Activated CD8-positive, alpha-beta T cell treated with anti-CD3 and anti-CD28 coated beads, Interleukin-2, amount 10 ng/mL, durations not matched to agents 7 days and 5 days (primary cell): ENCODE measurements around the gene FMO1. TPM values are rescaled to one million over a fixed set of nuclear protein-coding genes. Genes with fewer than 3 reads are reported as not detected.
A peak's percentile ranks its signal among the peaks of the same experiment; 100 is the strongest.

Experiments
- ATAC-seq: fragments of 150-1000 bp; cut with Tn5 transposase; one replicate; pipeline ENCODE4 v1.10.0; 2021; ENCODE audit warnings: moderate library complexity
- CTCF ChIA-PET: fragments of 350-600 bp; sonication (Branson Sonifier 250); formaldehyde crosslinking; loops from one replicate; lab custom pipeline; 2021; ENCODE audit warnings: antibody characterized with exemption; lab: Charles Lee
- POLR2A ChIA-PET: fragments of 350-600 bp; sonication (Branson Sonifier 250); formaldehyde crosslinking; loops from one replicate; lab custom pipeline; 2021; ENCODE audit warnings: antibody characterized with exemption; lab: Charles Lee
- DNase-seq: peaks from one replicate; pipeline ENCODE4 v3.0.0-alpha.2; 2020
- H3K27ac Mint-ChIP-seq: one replicate; pipeline ENCODE4 v1.8.0; 2021; ENCODE audit warnings: mild to moderate bottlenecking, mixed read lengths
- H3K27me3 Mint-ChIP-seq: one replicate; pipeline ENCODE4 v1.8.0; 2021; ENCODE audit warnings: low read depth, mixed read lengths
- H3K36me3 Mint-ChIP-seq: one replicate; pipeline ENCODE4 v1.8.0; 2021; ENCODE audit warnings: low read depth, mixed read lengths
- H3K4me1 Mint-ChIP-seq: one replicate; pipeline ENCODE4 v1.8.0; 2021; ENCODE audit warnings: low read depth, mixed read lengths
- H3K4me3 Mint-ChIP-seq: one replicate; pipeline ENCODE4 v1.8.0; 2021; ENCODE audit warnings: mild to moderate bottlenecking, mixed read lengths
- H3K9me3 Mint-ChIP-seq: one replicate; pipeline ENCODE4 v1.8.0; 2022; ENCODE audit warnings: mixed read lengths; ENCODE audit not compliant: insufficient read depth
- total RNA-seq, 2 experiments: library from RNA; stranded (reverse); gene quantifications; one replicate each; pipeline ENCODE4 v1.2.3, GENCODE V29; 2021

The FMO1 gene
- total RNA-seq, 2 experiments from 2014 or later, result not detected

DNA sequence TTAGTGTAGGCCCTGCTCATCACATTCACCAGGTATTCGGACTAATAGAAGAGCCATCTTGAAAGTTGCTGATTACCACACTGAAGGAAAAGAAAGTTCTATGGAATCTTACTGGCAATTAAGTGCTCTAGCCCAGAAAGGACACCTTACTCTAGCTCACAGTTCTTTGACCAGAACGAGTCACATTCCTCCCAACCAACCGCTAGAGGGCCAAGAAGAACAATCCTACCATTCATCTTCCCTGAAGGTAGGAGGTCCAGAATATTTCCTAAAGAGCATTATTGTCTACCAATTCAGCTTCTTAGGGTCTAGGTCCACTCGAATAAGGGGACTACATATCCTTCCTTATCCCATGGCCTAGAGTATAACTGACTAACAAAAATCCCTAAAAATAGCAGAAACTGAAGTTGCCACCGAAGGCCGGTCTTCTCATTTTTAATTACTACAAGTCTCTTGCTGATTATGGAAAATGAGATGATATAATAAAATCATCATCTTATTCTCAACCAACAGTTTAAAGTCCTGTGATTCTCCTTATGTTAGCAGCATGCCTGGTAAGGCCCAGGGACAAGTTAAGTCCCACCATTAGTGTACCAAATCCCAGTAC lies 2.7 kb upstream of the FMO1 start:
- ATAC-seq (peak; percentile 51), DNase-seq (peak; percentile 34)
- Mint-ChIP-seq H3K4me3 (no peak overlapping the region), H3K27ac (no peak overlapping the region), H3K27me3 (peaks cover 33% of the 10 kb centered on the region), H3K9me3 (no peaks in the 10 kb centered on the region), H3K36me3 (no peaks in the 10 kb centered on the region), H3K4me1 (no peaks in the 10 kb centered on the region)
- ChIA-PET POLR2A (no interaction called here), CTCF (interaction anchor here (0.7 to 3.7 kb wide), 14 partner anchors 9 to 410 kb away, joined by 3 to 66 read pairs (median 4); partner anchors contain the start of gene FMO4)

DNA sequence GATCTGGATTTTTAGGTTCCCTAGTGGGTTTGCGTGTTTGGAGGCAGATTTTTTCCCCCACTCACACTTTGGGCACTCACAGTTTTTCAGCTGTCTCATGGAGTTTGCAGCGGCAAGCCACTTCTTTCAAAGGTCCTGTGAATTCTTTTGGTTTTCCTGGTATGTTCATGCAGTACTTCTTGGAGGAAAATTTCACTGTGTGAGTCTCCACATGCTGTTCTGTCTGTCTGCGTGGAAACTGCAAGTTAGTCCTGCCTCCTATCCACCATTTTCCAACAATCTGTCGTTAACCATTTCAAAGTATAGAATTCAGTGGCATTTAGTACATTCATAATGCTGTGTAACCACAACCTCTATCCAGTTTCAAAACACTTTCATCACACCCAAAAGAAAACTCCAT lies 793 bp upstream of the FMO1 start:
- DNase-seq (no peak), ATAC-seq (no peak)
- Mint-ChIP-seq H3K27ac (no peak overlapping the region), H3K36me3 (no peaks in the 10 kb centered on the region), H3K9me3 (no peaks in the 10 kb centered on the region), H3K4me3 (no peak overlapping the region), H3K4me1 (peaks cover 12% of the 10 kb centered on the region), H3K27me3 (peaks cover 36% of the 10 kb centered on the region)
- CTCF ChIA-PET, result interaction anchor here (1.0 to 4.5 kb wide), 2 partner anchors 66 kb away, joined by 4 to 17 read pairs; partner anchors contain the start of gene FMO4
- POLR2A ChIA-PET, result no interaction called here

DNA sequence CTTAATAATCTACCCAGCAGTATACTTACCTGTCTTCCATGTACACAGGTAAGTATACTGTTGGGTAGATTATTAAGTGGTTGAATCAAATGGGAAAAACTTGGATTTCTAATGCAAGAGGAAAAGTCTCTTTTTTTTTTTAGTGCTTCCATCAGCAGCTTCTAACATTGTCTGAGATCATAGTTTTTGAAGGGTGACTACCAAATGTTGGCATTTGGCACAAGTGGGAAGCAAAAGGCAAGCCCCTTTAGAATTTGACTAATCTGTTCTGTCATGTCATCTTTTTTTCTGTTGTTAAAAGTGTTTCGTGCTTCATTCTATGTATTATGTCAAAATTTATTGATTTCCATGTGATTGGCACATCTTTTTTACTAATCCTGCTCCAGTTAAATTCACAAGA lies 547 bp downstream of the FMO1 start:
- Mint-ChIP-seq H3K4me1 (peaks cover 18% of the 10 kb centered on the region), H3K4me3 (no peak overlapping the region), H3K27me3 (peaks cover 41% of the 10 kb centered on the region), H3K9me3 (no peaks in the 10 kb centered on the region), H3K36me3 (no peaks in the 10 kb centered on the region), H3K27ac (no peak overlapping the region)
- DNase-seq (no peak), ATAC-seq (no peak)
- ChIA-PET CTCF (interaction anchor here (4.5 kb wide), 1 partner anchor 65 kb away, joined by 17 read pairs; the partner anchor contains the start of gene FMO4), POLR2A (no interaction called here)

DNA sequence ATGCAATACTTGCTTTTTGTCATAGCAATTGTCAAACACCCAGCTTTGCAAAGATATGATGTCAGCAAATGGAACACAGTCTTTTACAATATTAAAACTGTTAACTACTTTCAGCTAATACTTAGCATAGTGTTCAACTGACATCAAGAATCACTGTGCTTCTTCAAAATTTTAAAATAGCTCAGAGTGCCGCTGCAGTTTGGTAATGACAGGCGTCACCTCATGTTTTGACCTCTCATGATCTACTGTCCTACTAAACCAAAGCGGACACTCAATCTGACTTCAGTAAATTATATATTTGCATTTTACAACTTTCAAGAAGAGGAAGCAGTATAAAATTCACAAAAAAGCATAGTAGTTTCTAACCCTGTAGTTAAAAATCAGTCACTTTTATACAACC lies 2.0 kb downstream of the FMO1 start:
- peaks cover 18% of the 10 kb centered on the region for H3K4me1 Mint-ChIP-seq
- no peaks in the 10 kb centered on the region for H3K36me3 Mint-ChIP-seq
- peaks cover 46% of the 10 kb centered on the region for H3K27me3 Mint-ChIP-seq
- no peak overlapping the region for H3K4me3 Mint-ChIP-seq
- ChIA-PET CTCF (interaction anchor here (4.5 kb wide), 1 partner anchor 63 kb away, joined by 17 read pairs; the partner anchor contains the start of gene FMO4), POLR2A (interaction anchor here (0.5 kb wide), 1 partner anchor 87 kb away, joined by 3 read pairs; no protein-coding TSS in a partner anchor)
- DNase-seq (no peak), ATAC-seq (no peak)
- H3K9me3 Mint-ChIP-seq, result no peaks in the 10 kb centered on the region
- no peak overlapping the region for H3K27ac Mint-ChIP-seq

DNA sequence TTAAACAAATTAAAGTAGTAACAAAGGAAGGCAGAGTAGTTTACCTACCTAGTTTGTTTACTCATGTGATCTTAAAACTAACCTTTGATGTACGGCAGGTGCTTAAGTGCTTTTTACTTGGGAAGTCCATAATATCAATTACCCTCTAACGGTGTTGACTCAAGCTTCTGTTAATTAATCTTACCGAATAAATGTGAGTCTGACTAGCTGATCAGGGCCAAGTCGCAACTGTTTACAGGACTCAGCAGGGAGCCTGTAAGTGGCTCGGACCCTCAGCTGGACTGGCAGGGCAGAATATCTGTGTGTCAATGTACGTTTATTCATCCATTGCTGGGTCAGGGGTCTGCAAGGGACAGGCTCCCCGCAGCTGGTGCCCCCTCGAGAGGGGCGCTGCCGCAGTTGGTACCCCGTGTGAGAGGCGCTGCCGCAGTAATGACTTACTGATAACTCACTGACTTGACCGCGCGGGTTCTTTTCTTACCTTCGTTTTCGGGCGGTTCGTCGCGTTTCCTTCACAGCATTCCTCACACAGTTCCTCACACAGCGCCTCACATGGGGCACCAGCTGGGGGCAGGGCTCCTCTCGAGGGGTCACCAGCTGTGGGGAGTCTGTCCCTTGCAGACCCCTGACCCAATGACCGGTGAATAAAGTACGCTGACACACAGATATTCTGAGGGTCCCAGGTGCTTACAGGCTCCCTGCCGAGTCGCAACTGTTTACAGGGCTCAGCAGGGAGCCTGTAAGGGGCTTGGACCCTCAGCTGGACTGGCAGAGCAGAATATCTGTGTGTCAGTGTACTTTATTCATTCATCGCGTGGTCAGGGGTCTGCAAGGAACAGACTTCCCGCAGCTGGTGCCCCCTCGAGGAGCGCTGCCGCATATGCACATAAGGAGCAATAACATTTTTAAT lies 3.0 kb downstream of the FMO1 start:
- POLR2A ChIA-PET, result no interaction called here

DNA sequence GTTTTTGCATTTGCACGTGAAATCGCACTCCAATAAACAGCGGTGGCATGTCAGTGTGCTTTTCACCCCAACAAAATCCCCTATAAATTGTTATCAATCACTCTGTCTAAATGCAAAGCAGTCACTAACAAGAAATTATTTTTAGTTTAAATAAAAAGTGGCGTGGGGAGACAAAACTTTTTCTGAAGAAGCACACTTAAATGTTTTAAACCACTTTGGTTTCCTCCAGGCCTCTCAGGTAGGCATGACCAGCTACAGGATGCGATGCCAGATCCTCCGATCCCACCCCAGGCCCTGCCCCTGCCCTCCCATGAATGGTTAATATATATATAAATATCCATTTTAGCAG lies 3.6 kb downstream of the FMO1 start:
- no peaks in the 10 kb centered on the region for H3K36me3 Mint-ChIP-seq
- ATAC-seq (no peak), DNase-seq (no peak)
- H3K27me3 Mint-ChIP-seq, result peaks cover 47% of the 10 kb centered on the region
- no peak overlapping the region for H3K27ac Mint-ChIP-seq
- H3K4me1 Mint-ChIP-seq, result peaks cover 18% of the 10 kb centered on the region
- peak overlapping the region; percentile 78 for H3K4me3 Mint-ChIP-seq
- ChIA-PET CTCF (interaction anchor here (0.9 to 4.5 kb wide), 3 partner anchors 20 to 76 kb away, joined by 3 to 17 read pairs (median 3); partner anchors contain the start of gene FMO4), POLR2A (no interaction called here)
- H3K9me3 Mint-ChIP-seq, result no peaks in the 10 kb centered on the region

More for the DNA sequence above, 3.0 kb downstream of the FMO1 start:
- Mint-ChIP-seq H3K36me3 (no peaks in the 10 kb centered on the region), H3K4me1 (peaks cover 18% of the 10 kb centered on the region), H3K27ac (no peak overlapping the region), H3K27me3 (peaks cover 47% of the 10 kb centered on the region), H3K9me3 (no peaks in the 10 kb centered on the region), H3K4me3 (peak overlapping the region; percentile 78)
- ATAC-seq (peak; percentile 57), DNase-seq (peak; percentile 43)
- CTCF ChIA-PET, result interaction anchor here (0.6 to 4.5 kb wide), 4 partner anchors 20 to 76 kb away, joined by 3 to 17 read pairs (median 3); partner anchors contain the start of gene FMO4

DNA sequence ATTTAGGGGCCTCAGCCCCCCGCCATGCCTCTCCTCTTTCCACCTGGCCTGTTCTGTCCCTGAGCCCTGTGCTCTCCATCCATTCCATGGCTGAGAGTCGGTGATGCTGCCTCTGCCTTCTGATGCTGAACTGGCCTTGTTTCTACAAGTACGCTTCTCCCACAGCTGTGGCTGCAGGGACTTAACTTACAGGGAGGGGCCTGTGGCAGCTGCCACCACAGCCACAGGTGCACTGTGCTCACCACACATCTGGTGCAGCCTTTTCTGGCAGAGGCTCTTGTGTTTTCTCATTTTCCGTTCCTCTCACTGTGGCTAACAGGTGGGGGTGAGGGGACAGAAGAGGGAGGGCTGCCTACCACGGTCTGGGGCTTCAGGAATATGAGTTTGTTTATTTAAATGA lies 4.2 kb downstream of the FMO1 start:
- POLR2A ChIA-PET, result no interaction called here

DNA sequence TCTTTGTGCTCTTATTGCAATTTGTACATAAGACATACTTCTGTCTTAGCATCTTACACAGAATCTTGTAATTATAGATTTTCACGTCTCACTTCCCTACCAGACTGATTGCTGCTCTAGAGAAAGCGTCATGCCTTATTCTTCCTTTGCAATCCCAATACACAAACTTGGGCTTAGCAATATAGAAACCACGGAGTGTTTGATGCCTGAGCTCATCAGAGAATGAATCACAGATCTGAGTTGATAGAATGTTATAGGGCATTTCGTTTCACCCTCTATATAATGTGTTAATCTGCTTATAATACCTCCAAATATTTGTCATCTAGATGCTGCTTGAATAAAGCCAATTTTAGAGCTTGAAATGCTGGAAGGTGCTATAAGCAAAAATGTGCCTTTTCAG lies 6.6 kb downstream of the FMO1 start:
- CTCF ChIA-PET, result interaction anchor here (0.7 to 1.9 kb wide), 3 partner anchors 9 to 59 kb away, joined by 3 to 7 read pairs (median 7); partner anchors contain the start of gene FMO4
- no peak overlapping the region for H3K4me3 Mint-ChIP-seq
- ATAC-seq (no peak), DNase-seq (no peak)
- no peaks in the 10 kb centered on the region for H3K9me3 Mint-ChIP-seq
- POLR2A ChIA-PET, result no interaction called here
- peaks cover 26% of the 10 kb centered on the region for H3K27me3 Mint-ChIP-seq
- no peaks in the 10 kb centered on the region for H3K36me3 Mint-ChIP-seq
- H3K27ac Mint-ChIP-seq, result no peak overlapping the region
- peaks cover 18% of the 10 kb centered on the region for H3K4me1 Mint-ChIP-seq

More for the DNA sequence above, 4.2 kb downstream of the FMO1 start:
- Mint-ChIP-seq H3K4me1 (peaks cover 18% of the 10 kb centered on the region), H3K9me3 (no peaks in the 10 kb centered on the region), H3K4me3 (peak overlapping the region; percentile 25), H3K36me3 (no peaks in the 10 kb centered on the region), H3K27ac (no peak overlapping the region), H3K27me3 (peaks cover 41% of the 10 kb centered on the region)
- ATAC-seq (peak; percentile 67), DNase-seq (peak; percentile 31)
- CTCF ChIA-PET, result interaction anchor here (0.9 kb wide), 1 partner anchor 75 kb away, joined by 3 read pairs; no protein-coding TSS in a partner anchor

DNA sequence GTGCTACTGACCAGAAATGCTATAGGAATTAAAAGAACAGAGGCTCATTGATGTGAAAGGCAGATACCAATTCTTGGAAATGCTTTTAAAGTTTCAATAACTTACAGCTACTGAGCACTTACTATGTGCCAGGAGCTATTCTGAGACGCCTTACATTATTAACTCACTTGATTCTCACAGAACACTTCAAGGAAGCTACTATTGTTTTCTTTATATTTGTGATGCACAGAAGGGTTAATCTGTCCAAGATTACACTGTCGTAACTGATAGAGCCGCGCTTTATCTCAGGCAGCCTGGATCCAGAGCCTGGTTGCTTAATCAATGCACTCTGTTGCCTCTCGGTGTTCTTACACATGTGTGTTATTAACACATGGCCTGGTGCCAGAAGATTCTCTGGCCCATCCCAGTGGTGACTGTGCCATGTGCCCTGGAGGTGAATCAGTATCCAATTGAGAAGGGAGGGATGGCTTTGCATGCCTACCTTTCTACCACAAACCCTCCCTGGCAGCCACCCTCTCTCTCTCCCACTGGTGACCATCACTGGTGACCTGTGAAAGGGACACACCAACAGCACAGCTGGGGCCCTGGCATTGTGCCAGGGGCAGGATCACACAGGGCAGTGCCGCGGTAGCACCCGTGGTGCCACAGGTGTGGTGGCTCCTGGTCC lies 8.8 kb downstream of the FMO1 start:
- CTCF ChIA-PET, result interaction anchor here (0.8 to 2.0 kb wide), 2 partner anchors 12 to 57 kb away, joined by 3 to 6 read pairs; partner anchors contain the start of gene FMO4
- Mint-ChIP-seq H3K4me1 (peaks cover 10% of the 10 kb centered on the region), H3K4me3 (no peak overlapping the region), H3K27ac (no peak overlapping the region), H3K9me3 (no peaks in the 10 kb centered on the region), H3K36me3 (no peaks in the 10 kb centered on the region), H3K27me3 (peaks cover 22% of the 10 kb centered on the region)
- ATAC-seq (no peak), DNase-seq (no peak)
- POLR2A ChIA-PET, result no interaction called here

DNA sequence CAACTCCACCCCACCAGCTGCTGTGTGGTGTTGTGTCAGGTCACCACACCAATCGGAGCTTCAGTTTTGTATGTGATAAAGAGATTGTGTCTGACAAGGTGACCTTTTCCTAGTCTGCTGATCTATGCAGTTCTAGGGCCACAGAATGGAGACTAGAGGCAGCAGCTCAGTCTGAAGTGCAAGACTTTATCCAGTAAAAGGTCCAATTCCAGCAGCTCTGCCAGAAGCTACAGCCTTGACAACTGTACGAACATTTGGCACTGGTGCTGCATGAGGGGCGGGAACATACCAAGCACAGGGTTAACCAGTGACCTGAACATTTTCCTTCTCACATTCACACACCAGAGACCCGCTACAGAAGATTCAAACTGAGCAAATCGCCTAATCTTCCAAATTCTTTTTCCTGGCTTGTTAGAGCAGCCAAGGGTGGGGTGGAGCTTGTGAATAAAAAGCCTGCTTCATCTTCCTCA lies 9.3 kb downstream of the FMO1 start:
- DNase-seq (no peak), ATAC-seq (no peak)
- no peak overlapping the region for H3K27ac Mint-ChIP-seq
- no peak overlapping the region for H3K4me3 Mint-ChIP-seq
- no peaks in the 10 kb centered on the region for H3K36me3 Mint-ChIP-seq
- ChIA-PET POLR2A (no interaction called here), CTCF (interaction anchor here (2.0 to 2.6 kb wide), 2 partner anchors 12 to 56 kb away, joined by 6 to 11 read pairs; partner anchors contain the start of gene FMO4)
- H3K27me3 Mint-ChIP-seq, result peaks cover 18% of the 10 kb centered on the region
- no peaks in the 10 kb centered on the region for H3K9me3 Mint-ChIP-seq
- peaks cover 5% of the 10 kb centered on the region for H3K4me1 Mint-ChIP-seq

DNA sequence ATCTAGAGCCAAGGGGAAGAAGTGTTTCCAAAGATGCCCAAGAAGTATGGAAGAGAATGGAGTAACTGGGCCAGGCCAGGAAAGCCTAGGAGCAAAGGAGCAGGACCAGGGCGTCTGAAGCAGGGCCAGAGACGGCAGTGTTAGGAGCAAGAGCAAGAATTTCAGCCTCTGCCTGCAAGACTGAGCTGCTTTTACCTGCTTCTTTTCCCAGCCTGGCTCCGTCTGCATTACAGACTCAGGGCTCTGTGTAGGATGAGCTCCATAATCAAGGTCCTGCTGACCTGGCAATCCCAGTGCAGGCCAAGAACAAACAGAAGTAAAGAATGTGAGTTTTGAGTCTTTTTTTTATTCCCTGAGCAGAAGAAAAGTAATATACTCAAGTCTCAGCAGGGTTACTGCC lies 10.1 kb downstream of the FMO1 start:
- no peak for DNase-seq
- H3K4me1 Mint-ChIP-seq, result no peaks in the 10 kb centered on the region
- no peak for ATAC-seq
- POLR2A ChIA-PET, result no interaction called here
- no peak overlapping the region for H3K27ac Mint-ChIP-seq
- H3K4me3 Mint-ChIP-seq, result no peak overlapping the region
- peaks cover 14% of the 10 kb centered on the region for H3K27me3 Mint-ChIP-seq
- H3K9me3 Mint-ChIP-seq, result no peaks in the 10 kb centered on the region
- no peaks in the 10 kb centered on the region for H3K36me3 Mint-ChIP-seq
- CTCF ChIA-PET, result interaction anchor here (2.0 to 2.6 kb wide), 2 partner anchors 13 to 55 kb away, joined by 6 to 11 read pairs; partner anchors contain the start of gene FMO4
